ENCODE results near the gene NDUFS3.
"Not testable (repeated sequence)": the region's sequence is repeated elsewhere in the genome, so short reads cannot be mapped to it uniquely, and the experiment has no call there.

The NDUFS3 gene

DNA sequence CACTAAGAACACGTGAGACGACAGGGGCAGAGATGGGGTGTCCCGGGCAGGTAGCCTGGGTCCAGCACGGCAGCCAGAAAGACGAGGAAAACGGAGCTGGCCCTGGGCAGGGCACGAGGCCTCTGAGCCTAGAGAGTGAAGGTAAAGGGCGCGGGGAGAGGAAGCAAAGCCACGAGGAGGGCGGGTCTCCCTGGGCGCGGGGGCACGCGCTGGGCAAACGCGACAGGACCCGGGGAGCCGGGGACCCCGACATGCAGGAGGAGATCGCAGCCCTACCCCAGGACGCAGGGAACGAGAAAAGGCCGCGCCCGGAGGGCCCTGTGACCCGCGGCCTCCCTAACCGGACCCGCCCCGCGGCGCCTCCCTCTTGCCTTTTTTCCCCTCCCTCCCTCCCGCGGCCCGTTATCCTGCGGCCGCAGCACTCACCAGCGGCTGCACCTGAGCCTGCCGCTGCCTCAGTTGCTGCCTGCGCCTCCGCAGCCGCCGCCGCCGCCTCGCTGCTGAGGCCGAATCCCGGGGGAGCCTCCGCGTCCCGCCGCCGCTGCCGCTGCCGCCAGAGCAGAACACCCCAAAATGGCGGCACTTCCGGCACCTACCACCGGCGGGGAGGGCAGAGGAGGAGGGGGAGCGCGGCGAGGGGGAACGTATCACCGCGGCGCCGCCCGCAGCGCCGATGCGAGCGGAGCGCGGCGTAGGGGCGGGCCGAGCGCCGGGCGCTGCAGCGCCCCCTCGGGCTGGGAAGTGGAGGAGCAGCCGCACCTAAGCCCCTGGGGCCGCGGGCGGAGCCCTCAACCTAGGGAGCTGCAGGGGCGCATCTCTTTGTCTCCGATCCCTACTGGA is 26.1 kb upstream of the NDUFS3 start, which contains the start of gene CELF1:
TSS of gene CELF1 (minus strand) at position 567 of the 840 bp plus-strand sequence. CDS start 53,609 bp downstream, outside the sequence.
- H3K4me1 ChIP-seq (ENCODE audit: insufficient read depth, low read length, poor library complexity, severe bottlenecking), result peaks cover 31% of the 10 kb centered on the region
- H3K9ac ChIP-seq (ENCODE audit: low read depth, low read length, poor library complexity, severe bottlenecking), result peak within 1 kb of the TSS; percentile 95
- H3K79me2 ChIP-seq (ENCODE audit: insufficient read depth, low read length), result peaks cover 55% of the 10 kb centered on the region
- H3K4me2 ChIP-seq (ENCODE audit: low read depth, low read length, poor library complexity, severe bottlenecking), result peak within 1 kb of the TSS; percentile 94
- H2AFZ ChIP-seq (ENCODE audit: low read length), result peak within 1 kb of the TSS; percentile 99
- no peaks in the 10 kb centered on the region for H3K36me3 ChIP-seq (ENCODE audit: insufficient read depth, low read length)
- no peaks in the 10 kb centered on the region for H3K9me3 ChIP-seq (ENCODE audit: insufficient read depth, low read depth, low read length)
- H4K20me1 ChIP-seq (ENCODE audit: insufficient read depth, low read length, poor library complexity, severe bottlenecking), result peaks cover 47% of the 10 kb centered on the region
- no peak for TF ChIP-seq EZH2phosphoT487 (IDR thresholded peaks at IDR 0.05; ENCODE audit: borderline replicate concordance)
- TF ChIP-seq, protein P1, sequence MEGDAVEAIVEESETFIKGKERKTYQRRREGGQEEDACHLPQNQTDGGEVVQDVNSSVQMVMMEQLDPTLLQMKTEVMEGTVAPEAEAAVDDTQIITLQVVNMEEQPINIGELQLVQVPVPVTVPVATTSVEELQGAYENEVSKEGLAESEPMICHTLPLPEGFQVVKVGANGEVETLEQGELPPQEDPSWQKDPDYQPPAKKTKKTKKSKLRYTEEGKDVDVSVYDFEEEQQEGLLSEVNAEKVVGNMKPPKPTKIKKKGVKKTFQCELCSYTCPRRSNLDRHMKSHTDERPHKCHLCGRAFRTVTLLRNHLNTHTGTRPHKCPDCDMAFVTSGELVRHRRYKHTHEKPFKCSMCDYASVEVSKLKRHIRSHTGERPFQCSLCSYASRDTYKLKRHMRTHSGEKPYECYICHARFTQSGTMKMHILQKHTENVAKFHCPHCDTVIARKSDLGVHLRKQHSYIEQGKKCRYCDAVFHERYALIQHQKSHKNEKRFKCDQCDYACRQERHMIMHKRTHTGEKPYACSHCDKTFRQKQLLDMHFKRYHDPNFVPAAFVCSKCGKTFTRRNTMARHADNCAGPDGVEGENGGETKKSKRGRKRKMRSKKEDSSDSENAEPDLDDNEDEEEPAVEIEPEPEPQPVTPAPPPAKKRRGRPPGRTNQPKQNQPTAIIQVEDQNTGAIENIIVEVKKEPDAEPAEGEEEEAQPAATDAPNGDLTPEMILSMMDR (conservative IDR thresholded peaks at IDR 0.05; ENCODE audit: low read length), result peak; percentile 72
- no peaks in the 10 kb centered on the region for H3K9me2 ChIP-seq (replicated peaks; ENCODE audit: low read depth, low read length)
- H3K4me3 ChIP-seq (ENCODE audit: low read length, poor library complexity, severe bottlenecking), result peak within 1 kb of the TSS; percentile 99
- H3K27me3 ChIP-seq (ENCODE audit: insufficient read depth, low read length, poor library complexity, severe bottlenecking), result no peaks in the 10 kb centered on the region
- no peaks in the 10 kb centered on the region for H3F3A ChIP-seq (ENCODE audit: low read depth)

DNA sequence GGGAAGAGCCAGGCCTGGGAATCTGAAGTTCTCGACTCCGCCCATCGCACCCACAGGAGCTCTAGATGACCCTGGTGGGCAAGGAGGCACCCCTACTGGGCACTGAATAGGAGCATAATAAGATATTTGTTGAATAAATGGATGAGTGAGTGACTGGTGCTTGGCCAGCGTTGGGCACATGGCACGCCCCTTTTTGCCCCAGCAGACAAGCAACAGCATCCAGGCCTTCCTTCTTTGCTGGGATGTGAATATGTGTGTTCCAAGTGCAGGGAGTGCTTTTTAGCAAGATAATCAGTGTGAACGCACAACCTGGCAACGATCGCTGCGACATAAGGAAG is 25.5 kb upstream of the NDUFS3 start:
- Histone ChIP-seq H3K9me3 (ENCODE audit: insufficient read depth, low read depth, low read length) (no peaks in the 10 kb centered on the region), H3K36me3 (ENCODE audit: insufficient read depth, low read length) (no peaks in the 10 kb centered on the region), H2AFZ (ENCODE audit: low read length) (peak overlapping the region; percentile 99), H3K79me2 (ENCODE audit: insufficient read depth, low read length) (peaks cover 50% of the 10 kb centered on the region), H3K4me3 (ENCODE audit: low read length, poor library complexity, severe bottlenecking) (peak overlapping the region; percentile 99), H3F3A (ENCODE audit: low read depth) (no peaks in the 10 kb centered on the region), H3K9me2 (replicated peaks; ENCODE audit: low read depth, low read length) (no peaks in the 10 kb centered on the region), H3K4me2 (ENCODE audit: low read depth, low read length, poor library complexity, severe bottlenecking) (peak overlapping the region; percentile 83), H3K27me3 (ENCODE audit: insufficient read depth, low read length, poor library complexity, severe bottlenecking) (no peaks in the 10 kb centered on the region), H3K4me1 (ENCODE audit: insufficient read depth, low read length, poor library complexity, severe bottlenecking) (peaks cover 25% of the 10 kb centered on the region), H4K20me1 (ENCODE audit: insufficient read depth, low read length, poor library complexity, severe bottlenecking) (peaks cover 41% of the 10 kb centered on the region), H3K9ac (ENCODE audit: low read depth, low read length, poor library complexity, severe bottlenecking) (peak overlapping the region; percentile 95)
- TF ChIP-seq, protein P1 (conservative IDR thresholded peaks at IDR 0.05; ENCODE audit: low read length), result 0 out of 2 replicates have a peak, but pooled peaks have one; percentile 21
- TF ChIP-seq EZH2phosphoT487 (IDR thresholded peaks at IDR 0.05; ENCODE audit: borderline replicate concordance), result no peak

DNA sequence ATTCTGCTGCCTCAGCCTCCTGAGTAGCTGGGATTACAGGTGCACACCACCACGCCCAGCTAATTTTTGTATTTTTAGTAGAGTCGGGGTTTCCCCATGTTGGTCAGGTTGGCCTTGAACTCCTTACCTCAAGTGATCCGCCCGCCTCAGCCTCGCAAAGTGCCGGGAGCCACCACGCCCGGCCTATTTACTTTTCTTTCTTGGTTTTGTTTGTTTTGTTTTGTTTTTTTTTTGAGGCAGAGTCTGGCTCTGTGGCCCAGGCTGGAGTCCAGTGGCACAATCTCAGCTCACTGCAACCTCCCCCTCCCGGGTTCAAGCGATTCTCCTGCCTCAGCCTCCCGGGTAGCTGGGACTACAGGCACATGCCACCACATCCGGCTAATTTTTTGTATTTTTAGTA is 21.9 kb upstream of the NDUFS3 start:
- not testable (repeated sequence) for H3K4me2 ChIP-seq (ENCODE audit: low read depth, low read length, poor library complexity, severe bottlenecking); H4K20me1 ChIP-seq (ENCODE audit: insufficient read depth, low read length, poor library complexity, severe bottlenecking); H3K9me2 ChIP-seq (replicated peaks; ENCODE audit: low read depth, low read length); H2AFZ ChIP-seq (ENCODE audit: low read length); H3K9ac ChIP-seq (ENCODE audit: low read depth, low read length, poor library complexity, severe bottlenecking); H3F3A ChIP-seq (ENCODE audit: low read depth); H3K36me3 ChIP-seq (ENCODE audit: insufficient read depth, low read length); H3K27me3 ChIP-seq (ENCODE audit: insufficient read depth, low read length, poor library complexity, severe bottlenecking); H3K9me3 ChIP-seq (ENCODE audit: insufficient read depth, low read depth, low read length); H3K4me3 ChIP-seq (ENCODE audit: low read length, poor library complexity, severe bottlenecking); H3K4me1 ChIP-seq (ENCODE audit: insufficient read depth, low read length, poor library complexity, severe bottlenecking)
- H3K79me2 ChIP-seq (ENCODE audit: insufficient read depth, low read length), result peaks cover 13% of the 10 kb centered on the region
